ENCODE data around the gene GABRA4. TPM values are rescaled to one million over a fixed set of nuclear protein-coding genes. Genes with fewer than 3 reads are reported as not detected.

Gene GABRA4
- total RNA-seq = not detected

DNA sequence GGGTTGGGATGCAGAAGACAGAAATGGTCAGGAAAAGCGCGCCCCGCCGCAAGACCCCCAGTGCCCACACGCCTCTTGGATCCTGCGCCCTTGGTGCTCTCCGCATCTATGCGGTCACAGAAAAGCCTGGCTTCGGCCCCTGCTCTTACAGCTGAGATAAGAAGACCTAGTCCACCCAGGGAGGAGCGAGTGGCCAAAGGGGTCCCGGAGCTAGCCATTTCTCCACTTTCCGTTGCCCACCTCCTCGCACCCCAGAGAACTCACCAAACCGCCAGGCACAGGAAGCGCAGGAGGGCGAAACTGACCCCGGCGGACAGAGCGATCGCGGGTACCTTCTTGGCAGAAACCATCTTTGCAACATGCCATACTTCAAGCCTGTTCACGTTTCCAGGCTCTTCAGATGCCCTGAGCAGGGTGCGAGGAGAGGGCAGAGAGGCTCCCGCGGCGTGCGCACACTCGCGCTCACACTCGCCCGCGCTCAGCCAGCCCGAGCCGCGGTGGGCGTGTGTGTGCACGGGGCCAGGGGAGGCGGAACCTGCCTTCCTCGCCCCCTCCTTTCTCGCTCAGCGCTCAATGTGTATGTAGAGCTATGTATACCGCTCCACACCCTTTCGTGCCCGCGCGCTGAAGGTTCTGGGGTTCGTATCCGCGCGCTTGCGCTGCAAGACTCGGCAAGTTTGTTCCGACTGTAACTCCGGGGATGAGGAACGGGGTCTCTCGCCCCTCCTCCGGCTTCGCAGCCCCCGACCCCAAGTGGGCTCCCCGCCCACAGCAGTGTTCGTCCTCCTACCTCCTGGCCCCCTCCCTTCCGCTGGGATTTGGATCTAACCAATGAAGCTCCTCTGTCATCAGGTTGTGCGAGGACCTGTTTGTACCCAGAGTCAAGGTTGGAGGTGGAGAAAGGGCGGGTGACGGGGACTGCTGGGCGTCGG lies at the start of gene GABRA4:
Gene GABRA4 (minus strand): TSS at position 507 of the 932 bp plus-strand sequence. CDS start 157 bp downstream, at position 350.
- ATAC-seq = peak; percentile 12
- CTCF ChIA-PET = no interaction called here
- Mint-ChIP-seq H3K9me3 (ENCODE audit: low read depth) (no peaks in the 10 kb centered on the region), H3K27ac (no peak within 1 kb of the TSS), H3K27me3 (peaks cover 42% of the 10 kb centered on the region), H3K36me3 (ENCODE audit: low read depth) (no peaks in the 10 kb centered on the region), H3K4me1 (peaks cover 12% of the 10 kb centered on the region), H3K4me3 (peak within 1 kb of the TSS; percentile 38)
- POLR2A ChIA-PET = no interaction called here
- DNase-seq = peak; percentile 7
- intact Hi-C loops (cut with DNase I, micrococcal nuclease) = no loop called here

DNA sequence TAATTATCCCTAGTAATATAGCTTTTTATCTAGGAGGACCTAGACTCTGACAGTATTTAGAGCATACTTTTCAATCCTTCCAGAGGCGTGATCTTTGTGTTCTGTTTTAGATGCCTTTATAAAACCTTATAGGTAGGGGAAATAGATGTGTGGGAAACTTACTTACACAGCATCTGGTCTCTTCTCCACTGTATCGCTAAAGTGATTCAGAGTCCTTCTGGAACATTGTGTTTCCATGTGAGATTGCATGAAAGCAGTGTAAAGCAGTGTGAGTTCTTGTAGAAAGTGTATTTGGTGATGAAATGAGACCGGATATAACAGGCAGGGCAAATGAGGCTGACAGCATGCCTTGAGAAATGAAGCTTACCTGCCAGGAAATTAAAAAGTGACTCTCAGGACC lies 47.4 kb upstream of the GABRA4 start:
- Mint-ChIP-seq H3K27ac (no peak overlapping the region), H3K9me3 (ENCODE audit: low read depth) (no peaks in the 10 kb centered on the region), H3K4me1 (no peaks in the 10 kb centered on the region), H3K27me3 (peaks cover 11% of the 10 kb centered on the region), H3K4me3 (no peak overlapping the region), H3K36me3 (ENCODE audit: low read depth) (no peaks in the 10 kb centered on the region)
- CTCF ChIA-PET = interaction anchor here (0.5 to 1.4 kb wide), 2 partner anchors 28 to 65 kb away, joined by 3 to 5 read pairs; no protein-coding TSS in a partner anchor
- POLR2A ChIA-PET = no interaction called here
- no peak for ATAC-seq
- DNase-seq = no peak
- intact Hi-C loops (cut with DNase I, micrococcal nuclease) = no loop called here

DNA sequence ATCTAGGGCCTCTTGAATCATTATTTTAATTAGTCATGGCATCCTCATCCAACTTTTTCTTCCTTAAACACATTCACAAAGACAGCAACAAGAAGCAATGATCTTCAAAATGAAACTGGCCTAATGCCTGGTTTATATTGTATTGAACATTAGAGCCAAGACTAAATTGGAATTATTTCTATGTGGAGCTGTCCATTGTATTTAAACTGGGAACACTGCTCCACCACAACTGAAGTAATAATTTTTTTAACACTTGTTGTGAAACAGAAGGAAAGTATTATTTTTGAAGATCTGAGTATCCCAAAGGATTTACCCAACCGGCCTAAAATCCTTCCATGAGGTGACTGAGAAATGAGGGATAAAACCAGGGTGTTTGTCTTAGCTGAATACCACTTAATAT lies 44.9 kb upstream of the GABRA4 start:
- Mint-ChIP-seq H3K27me3 (peaks cover 7% of the 10 kb centered on the region), H3K4me3 (no peak overlapping the region), H3K9me3 (ENCODE audit: low read depth) (no peaks in the 10 kb centered on the region), H3K27ac (no peak overlapping the region), H3K36me3 (ENCODE audit: low read depth) (no peaks in the 10 kb centered on the region), H3K4me1 (no peaks in the 10 kb centered on the region)
- intact Hi-C loops (cut with DNase I, micrococcal nuclease) = loop anchor here in 1 of 2 experiments (10.0 kb wide), 1 partner anchor 347 kb away; no protein-coding TSS in a partner anchor
- ChIA-PET CTCF (no interaction called here), POLR2A (no interaction called here)
- no peak for ATAC-seq
- DNase-seq = no peak

DNA sequence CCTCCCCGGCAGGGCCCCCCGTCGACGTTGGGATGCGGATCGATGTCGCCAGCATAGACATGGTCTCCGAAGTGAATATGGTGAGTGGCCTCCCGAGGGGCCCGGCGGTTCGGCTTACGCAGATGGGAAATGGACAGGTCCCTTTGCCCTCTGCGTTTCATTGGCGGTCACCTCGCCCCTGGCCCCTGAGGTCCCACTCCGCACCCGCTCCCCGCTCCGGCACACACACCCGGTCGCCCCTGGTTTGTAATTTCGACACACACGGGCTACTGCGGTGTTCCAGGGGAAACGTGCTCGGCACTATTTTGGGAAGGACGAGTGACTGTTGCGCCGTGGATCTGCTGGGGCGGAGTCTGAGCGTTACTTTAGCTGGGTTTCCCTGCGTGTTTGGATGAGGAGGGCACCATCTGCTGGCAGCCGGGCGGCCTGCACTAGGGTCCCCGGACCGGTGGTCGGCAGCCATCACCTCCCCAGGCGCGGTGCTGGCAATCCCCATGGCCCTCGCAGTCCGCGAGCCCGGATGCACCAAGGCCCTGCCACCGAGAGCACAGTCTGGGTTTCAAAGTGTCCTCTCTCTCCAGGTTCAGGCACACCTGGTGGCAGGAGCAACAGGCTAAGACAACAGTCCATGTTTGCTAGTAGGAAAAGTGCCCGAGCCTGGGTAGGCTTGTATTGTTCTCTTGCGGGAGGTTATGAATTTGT lies 39.2 kb upstream of the GABRA4 start:
- POLR2A ChIA-PET = no interaction called here
- H3K27me3 Mint-ChIP-seq = peaks cover 31% of the 10 kb centered on the region
- H3K4me3 Mint-ChIP-seq = peak overlapping the region; percentile 49

DNA sequence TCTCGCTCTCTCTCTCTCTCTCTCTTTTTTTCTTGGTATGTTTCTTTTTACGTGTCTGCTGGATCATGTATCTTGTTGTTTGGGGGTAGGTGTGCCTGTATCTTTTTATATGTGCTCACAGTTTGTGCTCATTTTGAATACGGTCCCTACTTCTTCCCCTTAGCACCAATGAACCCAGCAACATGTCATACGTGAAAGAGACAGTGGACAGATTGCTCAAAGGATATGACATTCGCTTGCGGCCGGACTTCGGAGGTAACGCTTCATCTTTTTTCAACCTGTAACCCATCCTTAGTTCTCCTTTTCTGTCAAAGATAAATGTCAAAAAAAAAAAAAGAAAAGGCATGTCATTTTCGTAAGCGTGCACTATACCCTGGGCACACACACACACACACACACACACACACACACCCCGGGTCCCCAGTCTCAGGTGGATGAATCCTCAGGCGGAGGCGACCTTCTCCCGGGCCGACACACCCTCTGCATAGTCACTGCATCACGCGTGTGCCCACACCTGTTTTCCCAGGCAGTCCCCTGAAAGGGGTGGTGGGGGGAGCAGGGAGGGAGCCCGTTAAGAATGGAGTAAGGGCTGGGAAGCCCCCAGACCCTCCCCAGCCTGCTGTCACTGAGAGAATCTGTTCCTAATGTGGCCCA lies 38.5 kb upstream of the GABRA4 start:
- intact Hi-C loops (cut with DNase I, micrococcal nuclease) = loop anchor here (1.0 to 10.0 kb wide), 5 partner anchors 100 to 353 kb away; no protein-coding TSS in a partner anchor
- H3K4me3 Mint-ChIP-seq = peak overlapping the region; percentile 49
- H3K4me1 Mint-ChIP-seq = peaks cover 15% of the 10 kb centered on the region
- ChIA-PET POLR2A (no interaction called here), CTCF (interaction anchor here (1.1 kb wide), 1 partner anchor 187 kb away, joined by 3 read pairs; no protein-coding TSS in a partner anchor)
- DNase-seq (peak; percentile 12), ATAC-seq (peak; percentile 42)
- H3K36me3 Mint-ChIP-seq (ENCODE audit: low read depth) = no peaks in the 10 kb centered on the region
- H3K9me3 Mint-ChIP-seq (ENCODE audit: low read depth) = no peaks in the 10 kb centered on the region
- H3K27ac Mint-ChIP-seq = no peak overlapping the region
- H3K27me3 Mint-ChIP-seq = peaks cover 31% of the 10 kb centered on the region

More for the DNA sequence above, 39.2 kb upstream of the GABRA4 start:
- H3K9me3 Mint-ChIP-seq (ENCODE audit: low read depth) = no peaks in the 10 kb centered on the region
- ATAC-seq (peak; percentile 81), DNase-seq (peak; percentile 67)
- peaks cover 15% of the 10 kb centered on the region for H3K4me1 Mint-ChIP-seq
- H3K36me3 Mint-ChIP-seq (ENCODE audit: low read depth) = no peaks in the 10 kb centered on the region
- intact Hi-C loops (cut with DNase I, micrococcal nuclease) = loop anchor here (1.0 to 10.0 kb wide), 5 partner anchors 100 to 352 kb away; no protein-coding TSS in a partner anchor
- H3K27ac Mint-ChIP-seq = no peak overlapping the region
- CTCF ChIA-PET = interaction anchor here (1.1 kb wide), 1 partner anchor 185 kb away, joined by 3 read pairs; no protein-coding TSS in a partner anchor

DNA sequence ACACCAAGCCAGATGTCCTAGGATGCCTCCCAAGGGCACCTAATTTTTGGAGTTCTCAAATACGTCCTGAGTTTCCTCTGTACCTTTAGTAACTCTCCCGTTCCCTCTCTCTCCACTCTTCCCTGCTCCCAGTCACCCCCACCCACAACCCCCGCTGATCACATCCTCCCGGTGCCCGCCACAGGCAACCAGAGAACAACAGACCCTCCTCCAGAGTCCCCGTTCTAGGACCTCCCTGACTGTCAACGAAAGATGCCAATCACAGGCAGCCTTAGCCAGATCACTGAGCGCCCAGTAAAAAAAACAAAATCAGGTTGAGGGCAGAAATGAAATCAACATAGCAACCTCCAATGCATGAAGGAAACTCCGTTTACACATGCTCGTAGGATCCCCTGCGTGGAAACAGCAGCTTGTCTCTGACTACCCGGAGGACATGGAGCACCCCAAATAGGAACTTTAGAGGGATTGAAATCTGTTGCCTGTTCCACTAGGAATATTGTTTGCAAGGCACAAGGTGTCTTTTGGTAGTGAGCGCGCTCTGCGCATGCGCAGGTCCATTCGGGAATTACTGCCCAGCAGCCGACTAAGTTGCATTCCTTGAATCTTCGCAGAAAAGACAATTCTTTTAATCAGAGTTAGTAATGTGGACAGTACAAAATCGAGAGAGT lies 37.8 kb upstream of the GABRA4 start, which contains the start of gene GABRB1:
Gene GABRB1 (plus strand): TSS at position 557 of the 668 bp plus-strand sequence.
- peak; percentile 27 for DNase-seq
- intact Hi-C loops (cut with DNase I, micrococcal nuclease) = loop anchor here (5.0 to 10.0 kb wide), 3 partner anchors 99 to 354 kb away; no protein-coding TSS in a partner anchor
- POLR2A ChIA-PET = no interaction called here

DNA sequence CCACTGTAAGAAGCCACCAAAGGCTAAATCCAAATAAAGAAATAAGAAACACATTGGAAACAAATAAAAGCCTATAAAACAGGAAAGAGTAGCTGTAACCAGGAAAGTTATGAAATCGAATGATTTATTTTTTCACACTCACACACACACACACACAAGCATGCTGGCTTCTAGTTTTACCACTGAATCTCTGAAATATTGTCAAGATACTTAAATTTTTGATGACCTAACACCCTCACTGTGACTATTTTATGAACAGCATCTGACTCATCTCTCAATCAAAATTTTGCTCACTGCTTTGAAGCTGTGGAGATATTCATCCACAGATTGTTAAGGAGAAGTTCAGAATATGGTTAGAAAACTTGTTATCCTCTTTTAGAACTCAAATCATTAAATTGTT lies 24.1 kb upstream of the GABRA4 start:
- Mint-ChIP-seq H3K27me3 (peaks cover 7% of the 10 kb centered on the region), H3K27ac (no peak overlapping the region), H3K4me3 (no peak overlapping the region), H3K9me3 (ENCODE audit: low read depth) (no peaks in the 10 kb centered on the region), H3K36me3 (ENCODE audit: low read depth) (no peaks in the 10 kb centered on the region), H3K4me1 (no peaks in the 10 kb centered on the region)
- DNase-seq (no peak), ATAC-seq (no peak)
- ChIA-PET POLR2A (interaction anchor here (0.6 kb wide), 1 partner anchor 123 kb away, joined by 3 read pairs; no protein-coding TSS in a partner anchor), CTCF (no interaction called here)
- intact Hi-C loops (cut with DNase I, micrococcal nuclease) = no loop called here

More for the DNA sequence above, 37.8 kb upstream of the GABRA4 start, which contains the start of gene GABRB1:
- H3K4me3 Mint-ChIP-seq = peak within 1 kb of the TSS; percentile 49
- peaks cover 15% of the 10 kb centered on the region for H3K4me1 Mint-ChIP-seq
- no peak within 1 kb of the TSS for H3K27ac Mint-ChIP-seq
- peaks cover 31% of the 10 kb centered on the region for H3K27me3 Mint-ChIP-seq
- no peak for ATAC-seq
- H3K9me3 Mint-ChIP-seq (ENCODE audit: low read depth) = no peaks in the 10 kb centered on the region
- CTCF ChIA-PET = interaction anchor here (1.1 kb wide), 1 partner anchor 186 kb away, joined by 3 read pairs; no protein-coding TSS in a partner anchor
- H3K36me3 Mint-ChIP-seq (ENCODE audit: low read depth) = no peaks in the 10 kb centered on the region

DNA sequence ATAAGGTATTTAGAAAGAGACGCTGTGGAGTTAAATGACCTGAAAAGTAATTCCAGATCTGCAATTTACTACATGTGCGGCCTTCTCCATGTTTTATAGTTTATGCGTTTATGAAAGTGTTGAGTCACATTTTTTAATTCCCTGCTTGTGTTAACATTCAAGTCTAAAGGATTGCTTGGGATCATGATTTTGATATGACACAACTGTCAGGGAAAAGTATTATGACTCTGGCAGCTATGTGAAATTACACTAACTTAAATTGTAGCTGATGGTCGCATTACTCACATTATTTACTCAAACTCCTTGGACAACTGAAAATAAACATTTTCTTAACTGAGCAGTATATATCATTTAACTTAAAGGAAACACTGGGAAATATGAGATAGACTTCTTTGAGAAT lies 23.7 kb upstream of the GABRA4 start:
- DNase-seq (no peak), ATAC-seq (no peak)
- no peak overlapping the region for H3K27ac Mint-ChIP-seq
- H3K27me3 Mint-ChIP-seq = peaks cover 7% of the 10 kb centered on the region
- intact Hi-C loops (cut with DNase I, micrococcal nuclease) = no loop called here
- POLR2A ChIA-PET = interaction anchor here (0.6 kb wide), 1 partner anchor 123 kb away, joined by 3 read pairs; no protein-coding TSS in a partner anchor
- CTCF ChIA-PET = no interaction called here
- no peaks in the 10 kb centered on the region for H3K36me3 Mint-ChIP-seq (ENCODE audit: low read depth)
- no peak overlapping the region for H3K4me3 Mint-ChIP-seq
- no peaks in the 10 kb centered on the region for H3K9me3 Mint-ChIP-seq (ENCODE audit: low read depth)
- H3K4me1 Mint-ChIP-seq = no peaks in the 10 kb centered on the region

DNA sequence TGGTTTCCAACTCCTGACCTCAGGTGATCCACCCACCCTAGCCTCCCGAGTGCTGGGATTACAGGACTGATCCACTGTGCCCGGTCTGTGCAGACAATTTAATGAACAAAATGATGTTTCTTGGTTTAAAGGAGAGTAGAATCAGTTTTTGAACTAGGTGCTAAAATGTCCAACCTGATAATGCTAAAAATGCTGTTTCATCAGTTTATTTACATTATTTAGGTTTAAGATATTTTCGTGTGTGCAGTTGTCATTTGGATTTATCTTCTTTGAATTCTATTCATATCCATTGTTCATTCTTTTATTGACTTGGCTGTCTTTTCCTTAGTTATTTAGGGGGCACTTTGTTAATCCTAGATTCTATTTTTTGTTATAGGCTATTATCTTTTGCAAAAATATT lies 20.0 kb upstream of the GABRA4 start:
- intact Hi-C loops (cut with DNase I, micrococcal nuclease) = no loop called here
- DNase-seq (no peak), ATAC-seq (no peak)
- ChIA-PET POLR2A (no interaction called here), CTCF (no interaction called here)
- no peaks in the 10 kb centered on the region for H3K9me3 Mint-ChIP-seq (ENCODE audit: low read depth)
- no peak overlapping the region for H3K27ac Mint-ChIP-seq
- H3K4me1 Mint-ChIP-seq = peaks cover 17% of the 10 kb centered on the region
- H3K27me3 Mint-ChIP-seq = no peaks in the 10 kb centered on the region
- no peak overlapping the region for H3K4me3 Mint-ChIP-seq
- H3K36me3 Mint-ChIP-seq (ENCODE audit: low read depth) = peaks cover 4% of the 10 kb centered on the region

DNA sequence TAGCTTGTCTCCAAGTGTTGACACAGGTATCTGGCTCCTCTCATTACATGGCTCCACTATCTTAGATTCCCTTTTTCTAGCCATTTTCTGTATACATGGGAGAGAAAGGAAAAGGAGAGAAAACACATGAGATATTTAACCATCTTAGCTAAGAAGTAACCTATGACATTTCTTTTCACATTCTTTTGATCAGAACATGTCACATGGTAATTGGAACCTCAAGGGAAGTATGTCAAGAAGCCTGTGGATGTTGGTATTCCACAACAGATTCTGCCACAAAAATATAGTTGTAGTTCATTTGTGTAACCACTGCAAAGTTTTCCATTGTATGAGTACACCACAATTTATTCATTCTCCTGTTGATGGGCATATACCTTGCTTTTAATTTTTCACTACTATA lies 19.3 kb upstream of the GABRA4 start:
- H3K36me3 Mint-ChIP-seq (ENCODE audit: low read depth) = peaks cover 4% of the 10 kb centered on the region
- ChIA-PET CTCF (no interaction called here), POLR2A (no interaction called here)
- no peak for DNase-seq
- H3K4me3 Mint-ChIP-seq = no peak overlapping the region
- intact Hi-C loops (cut with DNase I, micrococcal nuclease) = no loop called here
- no peaks in the 10 kb centered on the region for H3K9me3 Mint-ChIP-seq (ENCODE audit: low read depth)
- no peaks in the 10 kb centered on the region for H3K27me3 Mint-ChIP-seq
- no peak for ATAC-seq
- H3K4me1 Mint-ChIP-seq = peaks cover 17% of the 10 kb centered on the region
- no peak overlapping the region for H3K27ac Mint-ChIP-seq
